AG10803 (cell line): Measurements from ENCODE around the gene LGMN.

ENCODE experiments used
- DNase-seq: peaks from one replicate; pipeline ENCODE4 v3.0.0; 2010; ENCODE audit warnings: low read depth
- H3K4me3 ChIP-seq: 2 replicates; pipeline ENCODE4 v1.5.1; 2011; ENCODE audit warnings: mild to moderate bottlenecking, low read length, control low read depth
- TF ChIP-seq, protein P1 (sequence below): conservative IDR thresholded peaks from 2 replicates; pipeline ENCODE4 v1.5.1; 2011; ENCODE audit warnings: mild to moderate bottlenecking, low read length, control low read depth, inconsistent platforms

The LGMN gene

DNA sequence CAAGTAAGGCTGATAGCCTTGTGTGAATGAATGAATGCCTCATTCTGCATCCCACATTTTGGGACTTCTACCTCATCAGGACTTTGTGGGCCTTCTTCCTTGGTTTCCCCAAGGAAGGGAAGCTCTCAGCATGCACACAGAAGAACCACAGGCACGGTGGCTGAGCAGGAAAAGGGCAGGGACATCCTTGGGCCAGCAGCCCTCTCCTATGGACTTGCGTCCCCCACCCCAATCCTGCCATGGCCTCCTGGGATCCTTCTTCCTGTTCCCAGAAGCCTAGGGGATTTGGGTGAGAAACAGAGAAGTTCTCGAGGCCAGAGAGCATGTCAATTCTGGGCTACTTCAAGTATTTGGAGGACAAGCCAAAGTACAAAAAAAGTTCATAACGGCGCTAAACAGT is 69.7 kb downstream of the LGMN start:
- DNase-seq: no peak
- no peak overlapping the region for H3K4me3 ChIP-seq
- TF ChIP-seq, protein P1, sequence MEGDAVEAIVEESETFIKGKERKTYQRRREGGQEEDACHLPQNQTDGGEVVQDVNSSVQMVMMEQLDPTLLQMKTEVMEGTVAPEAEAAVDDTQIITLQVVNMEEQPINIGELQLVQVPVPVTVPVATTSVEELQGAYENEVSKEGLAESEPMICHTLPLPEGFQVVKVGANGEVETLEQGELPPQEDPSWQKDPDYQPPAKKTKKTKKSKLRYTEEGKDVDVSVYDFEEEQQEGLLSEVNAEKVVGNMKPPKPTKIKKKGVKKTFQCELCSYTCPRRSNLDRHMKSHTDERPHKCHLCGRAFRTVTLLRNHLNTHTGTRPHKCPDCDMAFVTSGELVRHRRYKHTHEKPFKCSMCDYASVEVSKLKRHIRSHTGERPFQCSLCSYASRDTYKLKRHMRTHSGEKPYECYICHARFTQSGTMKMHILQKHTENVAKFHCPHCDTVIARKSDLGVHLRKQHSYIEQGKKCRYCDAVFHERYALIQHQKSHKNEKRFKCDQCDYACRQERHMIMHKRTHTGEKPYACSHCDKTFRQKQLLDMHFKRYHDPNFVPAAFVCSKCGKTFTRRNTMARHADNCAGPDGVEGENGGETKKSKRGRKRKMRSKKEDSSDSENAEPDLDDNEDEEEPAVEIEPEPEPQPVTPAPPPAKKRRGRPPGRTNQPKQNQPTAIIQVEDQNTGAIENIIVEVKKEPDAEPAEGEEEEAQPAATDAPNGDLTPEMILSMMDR: no peak

DNA sequence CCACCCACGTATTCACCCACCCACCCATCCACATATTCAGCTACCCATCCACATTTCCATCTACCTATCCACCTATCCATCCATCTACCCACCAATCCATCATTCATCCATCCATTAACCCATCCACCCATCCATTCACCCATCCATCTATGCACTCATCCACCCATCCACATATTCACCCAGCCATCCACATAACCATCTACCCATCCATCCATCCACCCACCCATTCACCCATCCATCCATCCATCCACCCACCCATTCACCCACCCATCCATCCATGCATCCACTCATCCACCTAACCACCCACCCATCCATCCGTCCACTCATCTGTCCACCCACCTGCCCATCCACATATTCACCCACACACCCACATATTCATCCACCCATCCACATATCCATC is 70.5 kb downstream of the LGMN start:
- TF ChIP-seq, protein P1: no peak
- no peak for DNase-seq
- H3K4me3 ChIP-seq: no peak overlapping the region

DNA sequence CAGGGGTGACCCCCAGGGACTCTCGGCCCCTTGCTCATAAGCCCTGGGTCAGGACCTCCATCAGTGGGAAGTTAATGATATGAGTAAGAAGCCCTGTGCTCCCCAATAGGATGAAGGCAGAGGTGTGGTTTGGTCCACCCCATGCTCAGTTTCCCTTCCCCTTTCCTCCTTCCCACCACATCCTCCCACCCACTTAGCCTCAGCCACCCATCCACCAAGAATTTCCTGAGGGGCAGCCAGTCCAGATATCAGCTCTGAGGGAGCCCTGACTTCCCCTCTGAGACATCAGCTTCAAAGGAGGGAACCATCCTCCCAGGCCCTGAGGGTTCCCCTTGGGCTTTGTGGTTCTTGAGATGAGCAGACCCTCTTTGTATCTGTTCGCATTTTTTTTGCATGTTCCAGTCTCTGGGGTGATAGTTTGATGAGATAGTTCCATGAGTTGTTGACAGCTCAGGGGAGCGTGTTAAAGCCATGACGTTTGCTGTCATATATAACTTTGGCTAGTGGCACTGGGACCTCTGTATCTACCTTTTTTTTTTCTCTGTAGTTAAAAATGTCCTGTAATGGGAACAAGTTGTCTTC is 71.2 kb downstream of the LGMN start:
- TF ChIP-seq, protein P1: no peak
- no peak overlapping the region for H3K4me3 ChIP-seq
- no peak for DNase-seq

DNA sequence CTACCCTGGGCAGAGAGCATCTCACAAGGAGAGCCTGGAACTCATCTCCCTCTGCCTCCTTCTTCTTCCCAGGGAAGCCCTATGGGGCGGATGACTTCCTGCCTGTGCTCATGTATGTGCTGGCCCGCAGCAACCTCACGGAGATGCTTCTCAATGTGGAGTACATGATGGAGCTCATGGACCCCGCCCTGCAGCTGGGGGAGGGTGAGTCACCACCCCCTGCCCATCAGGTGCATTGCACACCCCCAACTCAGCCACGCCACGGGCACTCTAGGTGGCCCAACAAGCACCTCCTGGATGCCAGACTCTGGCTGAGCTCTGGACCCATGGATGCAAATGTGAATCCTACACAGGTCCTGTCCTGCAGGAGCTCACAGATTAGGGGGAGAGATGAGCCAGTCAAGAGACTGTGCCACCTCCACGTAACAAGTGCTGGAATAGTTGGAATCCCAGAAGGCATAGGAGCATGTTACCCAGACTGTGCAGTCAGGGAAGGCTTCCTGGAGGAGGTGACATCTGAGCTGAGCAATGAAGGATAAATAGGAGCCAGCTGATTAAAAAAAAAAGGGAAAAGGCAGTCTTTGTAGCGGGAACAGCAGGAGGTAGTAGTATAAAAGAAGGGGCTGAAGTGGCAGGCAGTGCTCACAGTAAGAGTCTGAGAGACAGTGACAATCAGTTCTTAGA is 71.9 kb downstream of the LGMN start:
- DNase-seq: no peak
- H3K4me3 ChIP-seq: no peak overlapping the region
- TF ChIP-seq, protein P1: no peak

DNA sequence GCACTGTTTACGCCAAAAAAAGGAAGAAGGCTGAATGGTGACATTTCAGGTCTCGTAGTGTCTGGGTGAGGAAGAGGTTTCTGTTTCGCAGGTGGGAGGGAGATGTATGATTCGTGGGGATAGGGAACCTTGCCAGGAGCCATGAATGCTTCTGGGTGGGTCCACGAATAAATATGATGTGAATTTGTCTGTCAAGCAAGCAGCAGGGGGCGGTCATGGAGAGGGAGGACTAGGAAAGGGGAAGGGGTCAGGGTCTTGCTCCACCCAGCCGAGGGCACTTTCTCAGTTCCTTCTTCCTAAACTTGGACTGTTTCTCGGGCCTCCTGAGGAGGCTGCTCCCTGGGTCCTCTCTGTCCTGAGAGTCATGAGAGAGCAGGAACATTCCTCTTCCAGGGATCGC is 72.5 kb downstream of the LGMN start:
- TF ChIP-seq, protein P1: no peak
- H3K4me3 ChIP-seq: no peak overlapping the region
- DNase-seq: no peak

DNA sequence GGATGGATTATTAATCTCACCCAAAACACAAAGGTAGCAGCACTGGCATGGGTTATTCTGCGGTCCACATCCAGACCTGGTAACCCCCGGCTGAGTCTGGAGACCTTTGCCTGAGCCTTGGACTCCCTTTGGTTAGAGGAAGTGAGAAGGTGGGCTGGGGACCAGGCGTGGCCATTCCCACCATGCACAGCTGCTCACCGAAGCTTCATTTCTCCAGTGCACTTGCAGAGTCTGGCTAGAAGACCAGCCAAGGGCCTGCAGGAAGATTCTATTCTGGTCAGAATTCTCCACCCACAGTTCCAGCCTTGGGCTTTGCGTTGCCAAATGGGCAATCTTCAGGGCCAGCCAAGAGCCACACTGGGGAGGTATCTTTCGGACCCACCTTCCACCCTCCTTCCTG is 73.0 kb downstream of the LGMN start:
- no peak for DNase-seq
- TF ChIP-seq, protein P1: no peak
- no peak overlapping the region for H3K4me3 ChIP-seq

DNA sequence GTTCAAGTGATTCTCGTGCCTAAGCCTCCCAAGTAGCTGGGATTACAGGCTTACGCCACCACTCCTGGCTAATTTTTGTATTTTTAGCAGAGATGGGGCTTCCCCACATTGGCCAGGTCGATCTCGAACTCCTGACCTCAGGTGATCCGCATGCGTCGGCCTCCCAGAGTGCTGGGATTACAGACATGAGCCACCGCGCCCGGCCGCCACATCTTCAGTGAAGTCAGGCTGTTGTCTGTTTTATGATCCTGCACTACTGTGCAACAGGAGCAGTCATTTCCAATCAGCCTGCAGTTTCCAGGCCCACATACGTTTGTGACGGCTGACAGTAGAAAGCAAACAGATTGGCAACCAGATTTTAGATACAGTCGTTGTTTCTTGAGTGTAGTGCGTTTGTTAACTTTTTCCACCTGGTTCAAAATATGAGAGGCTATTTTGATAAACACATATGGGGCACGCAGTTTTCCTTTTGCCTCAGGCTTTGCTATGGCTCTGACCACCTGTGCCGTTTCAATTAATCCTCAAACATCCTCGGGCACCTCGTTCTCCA is 74.8 kb downstream of the LGMN start:
- TF ChIP-seq, protein P1: no peak
- DNase-seq: no peak

More for the DNA sequence above, 74.8 kb downstream of the LGMN start:
- H3K4me3 ChIP-seq: no peak overlapping the region
